Duodenal mucosa (tissue), 2 donors: Measurements from ENCODE around the gene TXNRD2.

Experiments used
- H3K27ac ChIP-seq: one replicate; pipeline ENCODE4 v1.7.0; 2013; ENCODE audit warnings: low read depth, low read length
- H3K27me3 ChIP-seq, 2 donors: one replicate each; pipeline ENCODE4 v1.7.0; 2013; ENCODE audit warnings: low read length in 2 of 2, control low read depth in 1 of 2; ENCODE audit not compliant: insufficient read depth in 2 of 2, control insufficient read depth in 1 of 2
- H3K36me3 ChIP-seq, 2 donors: one replicate each; pipeline ENCODE4 v1.7.0; 2013; ENCODE audit warnings: low read length in 2 of 2, control low read depth in 1 of 2; ENCODE audit not compliant: insufficient read depth in 2 of 2, control insufficient read depth in 1 of 2
- H3K4me1 ChIP-seq, 2 donors: one replicate each; pipeline ENCODE4 v1.7.0; 2013; ENCODE audit warnings: low read length in 2 of 2, control low read depth in 1 of 2; ENCODE audit not compliant: insufficient read depth in 2 of 2, control insufficient read depth in 1 of 2
- H3K4me3 ChIP-seq, 2 donors: one replicate each; pipeline ENCODE4 v1.7.0; 2013; ENCODE audit warnings: low read length in 2 of 2, low read depth in 1 of 2
- H3K9ac ChIP-seq, 2 donors: one replicate each; pipeline ENCODE4 v1.7.0; 2013; ENCODE audit warnings: low read length in 2 of 2, low read depth in 1 of 2
- H3K9me3 ChIP-seq, 2 donors: one replicate each; pipeline ENCODE4 v1.7.0; 2013; ENCODE audit warnings: low read length in 2 of 2, control low read depth in 1 of 2; ENCODE audit not compliant: control insufficient read depth in 1 of 2

TXNRD2 gene

GRCh38 chr22:19966908-19967750, 25.5 kb upstream of the TXNRD2 start:
- Histone ChIP-seq H3K9me3 (no peaks in the 10 kb centered on the region), H3K4me1 (peaks cover 34% of the 10 kb centered on the region in 2 donors), H3K36me3 (peaks cover 16 to 48% of the 10 kb centered on the region in 2 donors), H3K27me3 (no peaks in the 10 kb centered on the region), H3K9ac (no peak overlapping the region), H3K4me3 (no peak overlapping the region), H3K27ac (no peak overlapping the region)

GRCh38 chr22:19965771-19966709, 24.4 kb upstream of the TXNRD2 start:
- H3K27ac ChIP-seq, result no peak overlapping the region
- no peak overlapping the region for H3K9ac ChIP-seq
- H3K36me3 ChIP-seq, result peaks cover 16 to 48% of the 10 kb centered on the region in 2 donors
- H3K27me3 ChIP-seq, result no peaks in the 10 kb centered on the region
- H3K9me3 ChIP-seq, result no peaks in the 10 kb centered on the region
- H3K4me3 ChIP-seq, result no peak overlapping the region
- H3K4me1 ChIP-seq, result peaks cover 39 to 42% of the 10 kb centered on the region in 2 donors

GRCh38 chr22:19964701-19965386, 23.2 kb upstream of the TXNRD2 start:
- Histone ChIP-seq H3K9me3 (no peaks in the 10 kb centered on the region), H3K4me3 (peak overlapping the region in 1 of 2 donors; percentile 74), H3K9ac (no peak overlapping the region), H3K27me3 (no peaks in the 10 kb centered on the region), H3K4me1 (peaks cover 45 to 47% of the 10 kb centered on the region in 2 donors), H3K36me3 (peaks cover 16 to 48% of the 10 kb centered on the region in 2 donors), H3K27ac (no peak overlapping the region)

GRCh38 chr22:19963863-19964642, 22.4 kb upstream of the TXNRD2 start:
- peak overlapping the region; percentile 11 for H3K27ac ChIP-seq
- H3K9ac ChIP-seq, result peak overlapping the region; percentile 54 to 72
- H3K27me3 ChIP-seq, result no peaks in the 10 kb centered on the region
- peaks cover 48 to 51% of the 10 kb centered on the region in 2 donors for H3K4me1 ChIP-seq
- peak overlapping the region; percentile 67 to 74 for H3K4me3 ChIP-seq
- no peaks in the 10 kb centered on the region for H3K9me3 ChIP-seq
- H3K36me3 ChIP-seq, result peaks cover 14 to 43% of the 10 kb centered on the region in 2 donors

GRCh38 chr22:19962909-19963806, 21.5 kb upstream of the TXNRD2 start:
- H3K27me3 ChIP-seq, result no peaks in the 10 kb centered on the region
- peaks cover 12 to 35% of the 10 kb centered on the region in 2 donors for H3K36me3 ChIP-seq
- peak overlapping the region; percentile 67 to 74 for H3K4me3 ChIP-seq
- peaks cover 48 to 51% of the 10 kb centered on the region in 2 donors for H3K4me1 ChIP-seq
- peak overlapping the region; percentile 74 to 87 for H3K9ac ChIP-seq
- H3K9me3 ChIP-seq, result no peaks in the 10 kb centered on the region
- H3K27ac ChIP-seq, result peak overlapping the region; percentile 92

GRCh38 chr22:19962246-19962908, 20.8 kb upstream of the TXNRD2 start:
- H3K27ac ChIP-seq, result peak overlapping the region; percentile 92
- peak overlapping the region; percentile 65 to 74 for H3K4me3 ChIP-seq
- no peaks in the 10 kb centered on the region for H3K9me3 ChIP-seq
- peaks cover 48 to 51% of the 10 kb centered on the region in 2 donors for H3K4me1 ChIP-seq
- H3K27me3 ChIP-seq, result no peaks in the 10 kb centered on the region
- peaks cover 5 to 28% of the 10 kb centered on the region in 2 donors for H3K36me3 ChIP-seq
- peak overlapping the region; percentile 74 to 87 for H3K9ac ChIP-seq

- Histone ChIP-seq H3K9me3 (no peaks in the 10 kb centered on the region), H3K27me3 (no peaks in the 10 kb centered on the region), H3K9ac (peak overlapping the region in 1 of 2 donors; percentile 16), H3K4me1 (peaks cover 48 to 51% of the 10 kb centered on the region in 2 donors), H3K36me3 (peaks cover 5 to 23% of the 10 kb centered on the region in 2 donors), H3K27ac (peak overlapping the region; percentile 32), H3K4me3 (no peak overlapping the region)
Measured at GRCh38 chr22:19961868-19962245, 20.2 kb upstream of the TXNRD2 start.

GRCh38 chr22:19961201-19961580, 19.6 kb upstream of the TXNRD2 start:
- Histone ChIP-seq H3K36me3 (peaks cover 5 to 20% of the 10 kb centered on the region in 2 donors), H3K27me3 (no peaks in the 10 kb centered on the region), H3K4me1 (peaks cover 48 to 51% of the 10 kb centered on the region in 2 donors), H3K27ac (no peak overlapping the region), H3K9ac (no peak overlapping the region), H3K4me3 (no peak overlapping the region), H3K9me3 (no peaks in the 10 kb centered on the region)
